GM10248 (cell line): ENCODE data around the gene XRCC4.

Experiments used
- CTCF ChIA-PET: fragments of 300-600 bp; sonication (Branson Sonifier 250); formaldehyde crosslinking; extraction: SDS; loops from one replicate; lab custom pipeline; 2021; ENCODE audit warnings: antibody characterized with exemption; lab: Yijun Ruan, JAX
- POLR2A ChIA-PET: fragments of 350-650 bp; sonication (Branson Sonifier 250); formaldehyde crosslinking; extraction: SDS; loops from one replicate; lab custom pipeline; 2020; ENCODE audit warnings: antibody characterized with exemption; lab: Yijun Ruan, JAX
- DNase-seq: peaks from one replicate; pipeline ENCODE4 v3.0.0; 2012; ENCODE audit errors: extremely low spot score
- CTCF ChIP-seq: IDR thresholded peaks from 2 replicates; pipeline ENCODE4 v1.5.1; 2012; ENCODE audit warnings: mild to moderate bottlenecking, low read depth; ENCODE audit errors: extremely low read depth, missing control alignments, control extremely low read depth

The XRCC4 gene

DNA sequence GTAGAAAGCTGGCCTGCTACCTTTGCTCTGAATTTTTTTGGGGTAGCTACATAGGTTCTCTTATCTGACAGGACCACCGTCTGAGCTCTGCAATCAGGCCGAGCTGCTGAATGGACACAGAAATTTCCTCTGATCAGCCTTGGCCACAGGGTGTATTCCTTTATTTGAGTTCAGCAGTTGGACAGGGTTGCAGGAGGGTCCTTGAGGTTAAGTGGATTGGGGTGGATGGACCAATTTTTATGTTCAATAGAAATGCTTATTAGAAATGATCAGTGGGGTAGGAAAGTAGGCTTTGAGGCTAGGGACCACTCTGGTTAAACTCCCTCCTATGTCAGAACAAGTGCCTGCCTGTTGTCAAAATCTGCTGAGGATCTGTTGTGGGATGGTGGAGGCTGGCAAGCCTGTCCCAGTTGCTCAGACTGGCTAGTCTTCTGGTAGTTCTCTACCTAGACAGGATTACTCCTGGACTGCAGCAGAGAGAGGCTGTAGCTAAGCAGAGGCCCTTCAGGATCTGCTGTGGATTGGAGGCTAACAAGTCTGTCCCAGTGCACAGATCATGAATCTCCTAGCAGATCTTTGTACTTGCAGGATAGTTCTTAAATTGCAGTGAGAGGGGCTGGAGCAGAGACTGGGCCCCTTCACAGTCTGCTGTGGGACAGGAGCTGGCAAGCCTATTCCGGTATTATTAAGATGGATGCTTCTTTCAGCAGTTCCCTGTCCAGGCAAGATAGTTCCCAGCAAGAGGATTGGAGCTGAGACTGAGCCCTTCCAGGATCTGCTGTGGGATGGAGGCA is 18.0 kb downstream of the XRCC4 start:
- POLR2A ChIA-PET = interaction anchor here (0.5 kb wide), 1 partner anchor 292 kb away, joined by 3 read pairs; no protein-coding TSS in a partner anchor
- TF ChIP-seq CTCF = no peak
- CTCF ChIA-PET = interaction anchor here (1.3 to 1.6 kb wide), 2 partner anchors 10 to 11 kb away, joined by 3 to 4 read pairs; no protein-coding TSS in a partner anchor
- DNase-seq = no peak

DNA sequence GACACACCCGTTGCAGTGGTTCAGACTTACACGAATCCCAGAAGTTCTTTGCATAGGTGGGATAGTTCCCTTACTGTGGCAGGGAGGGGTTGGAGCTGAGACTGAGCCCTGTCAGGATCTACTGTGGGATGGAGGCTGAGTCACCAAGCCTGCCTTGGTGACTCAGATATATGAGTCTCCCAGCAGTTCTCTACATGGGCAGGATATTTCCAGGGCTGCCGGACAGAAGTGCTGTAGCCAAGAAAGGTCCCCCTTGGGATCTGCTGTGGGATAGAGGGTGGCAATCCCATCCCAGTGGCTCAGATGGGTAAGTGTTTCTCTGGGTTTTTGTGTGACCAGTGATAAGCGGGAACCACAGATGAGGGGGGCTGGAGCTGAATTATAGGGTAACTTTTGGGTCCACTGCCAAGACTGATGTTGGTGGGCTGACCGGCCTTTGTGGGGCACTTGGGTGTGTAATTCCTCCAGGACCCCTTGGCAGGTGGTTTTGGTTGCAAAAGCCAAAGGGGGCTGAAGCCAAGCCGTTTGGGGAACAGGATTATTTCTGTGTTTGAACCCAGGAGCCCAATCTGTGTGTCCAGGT is 18.7 kb downstream of the XRCC4 start:
- POLR2A ChIA-PET = interaction anchor here (0.5 kb wide), 1 partner anchor 292 kb away, joined by 3 read pairs; no protein-coding TSS in a partner anchor
- no peak for DNase-seq
- TF ChIP-seq CTCF = no peak
- CTCF ChIA-PET = interaction anchor here (1.3 to 1.6 kb wide), 2 partner anchors 10 to 11 kb away, joined by 3 to 4 read pairs; no protein-coding TSS in a partner anchor

DNA sequence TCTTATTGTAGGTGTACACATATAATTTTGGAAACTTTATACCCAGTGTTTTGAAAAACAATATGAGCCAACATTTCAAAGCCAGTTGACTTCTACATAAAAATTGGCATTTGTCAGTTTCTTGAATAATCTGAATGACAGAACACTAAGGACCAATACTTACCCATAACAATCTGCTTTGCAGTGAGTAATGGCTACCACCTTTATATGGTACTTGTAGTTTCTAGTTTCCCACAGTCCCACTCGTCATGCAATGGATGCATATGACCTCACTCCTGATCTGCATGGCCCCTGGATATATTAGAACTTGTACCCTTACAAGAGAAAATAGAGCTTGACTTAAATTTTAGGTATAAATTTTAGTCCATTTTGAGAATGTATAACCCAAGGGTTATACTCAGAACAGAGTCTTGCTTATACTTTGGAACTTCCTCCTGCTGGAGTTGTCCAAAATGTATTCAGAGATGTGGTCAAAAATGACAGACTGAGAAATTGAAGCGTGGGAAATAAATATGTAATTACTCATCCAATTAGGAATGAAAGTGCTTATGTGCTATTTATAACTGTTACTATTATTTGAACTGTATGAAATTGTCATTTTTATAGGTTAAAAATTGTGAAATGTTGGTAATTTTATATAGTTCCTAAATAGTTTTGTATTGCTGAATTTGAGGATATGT is 19.5 kb downstream of the XRCC4 start:
- TF ChIP-seq CTCF = no peak
- DNase-seq = no peak
- POLR2A ChIA-PET = no interaction called here
- CTCF ChIA-PET = interaction anchor here (1.3 to 1.4 kb wide), 2 partner anchors 11 to 29 kb away, joined by 3 read pairs; no protein-coding TSS in a partner anchor

GRCh38 chr5:83097689-83098231 is 20.4 kb downstream of the XRCC4 start:
- POLR2A ChIA-PET = no interaction called here
- TF ChIP-seq CTCF = no peak
- DNase-seq = no peak
- CTCF ChIA-PET = interaction anchor here (1.3 to 1.4 kb wide), 2 partner anchors 10 to 28 kb away, joined by 3 read pairs; no protein-coding TSS in a partner anchor

DNA sequence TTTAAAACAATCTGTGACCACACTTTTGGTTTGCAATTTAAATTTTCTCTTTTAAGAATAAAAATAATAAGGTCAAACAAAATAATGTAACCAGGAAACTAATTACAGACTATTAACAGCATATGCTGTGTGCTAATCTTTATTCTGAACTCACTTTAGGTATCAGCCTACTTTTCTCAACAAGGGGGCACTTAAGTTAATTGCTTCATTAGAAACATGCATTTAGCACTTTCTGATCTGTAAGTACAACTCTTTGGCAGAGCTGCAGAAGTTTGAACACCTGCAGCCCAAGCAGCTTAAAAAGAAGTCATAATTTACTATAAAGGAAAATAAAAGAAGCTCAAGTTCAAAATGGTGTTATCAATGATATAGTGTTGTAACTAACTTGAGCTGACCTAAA is 21.7 kb downstream of the XRCC4 start:
- POLR2A ChIA-PET = no interaction called here
- TF ChIP-seq CTCF = no peak
- CTCF ChIA-PET = no interaction called here
- DNase-seq = no peak

GRCh38 chr5:83099445-83099844 is 22.1 kb downstream of the XRCC4 start:
- TF ChIP-seq CTCF = no peak
- ChIA-PET CTCF (no interaction called here), POLR2A (no interaction called here)
- no peak for DNase-seq
